GM19238 (cell line): ENCODE data around the gene GNB5.
"Not testable (repeated sequence)": the region's sequence is repeated elsewhere in the genome, so short reads cannot be mapped to it uniquely, and the experiment has no call there.

ENCODE experiments used
- DNase-seq: peaks from one replicate; pipeline ENCODE4 v3.0.0; 2011; ENCODE audit warnings: low spot score; ENCODE audit not compliant: insufficient read length

GNB5 gene

GRCh38 chr15:52170199-52170598 is 21.0 kb downstream of the GNB5 start:
- DNase-seq, result not testable (repeated sequence)

- not testable (repeated sequence) for DNase-seq
Measured at GRCh38 chr15:52165494-52166131, 25.6 kb downstream of the GNB5 start.

GRCh38 chr15:52164631-52165265 is 26.4 kb downstream of the GNB5 start:
- no peak for DNase-seq

GRCh38 chr15:52163321-52164190 is 27.6 kb downstream of the GNB5 start:
- no peak for DNase-seq

- DNase-seq, result no peak
Measured at GRCh38 chr15:52162876-52163275, 28.3 kb downstream of the GNB5 start.

GRCh38 chr15:52162260-52162659 is 28.9 kb downstream of the GNB5 start:
- DNase-seq, result no peak

- no peak for DNase-seq
Measured at GRCh38 chr15:52161406-52161966, 29.7 kb downstream of the GNB5 start.

GRCh38 chr15:52159645-52160044 is 31.5 kb downstream of the GNB5 start:
- DNase-seq, result no peak

- DNase-seq, result no peak
Measured at GRCh38 chr15:52158084-52158765, 33.0 kb downstream of the GNB5 start.

GRCh38 chr15:52155878-52156277 is 35.3 kb downstream of the GNB5 start:
- DNase-seq, result no peak

GRCh38 chr15:52154896-52155865 is 36.0 kb downstream of the GNB5 start:
- no peak for DNase-seq

GRCh38 chr15:52153900-52154895 is 37.0 kb downstream of the GNB5 start:
- DNase-seq, result no peak

- DNase-seq, result no peak
Measured at GRCh38 chr15:52151353-52151752, 39.8 kb downstream of the GNB5 start.

GRCh38 chr15:52150871-52151270 is 40.3 kb downstream of the GNB5 start:
- DNase-seq, result no peak

- DNase-seq, result no peak
Measured at GRCh38 chr15:52150043-52150825, 41.0 kb downstream of the GNB5 start.

GRCh38 chr15:52148403-52148802 is 42.8 kb downstream of the GNB5 start:
- no peak for DNase-seq

- no peak for DNase-seq
Measured at GRCh38 chr15:52146776-52147175, 44.4 kb downstream of the GNB5 start.

GRCh38 chr15:52146261-52146660 is 44.9 kb downstream of the GNB5 start:
- DNase-seq, result no peak
